LNCAP (cell line): ENCODE measurements around the gene DHRS13.

ENCODE experiments used
- TF ChIP-seq, protein P1 (sequence below): fragments of 450-650 bp; IDR thresholded peaks from 2 replicates; pipeline ENCODE4 v1.5.1; 2017; ENCODE audit warnings: mild to moderate bottlenecking

The DHRS13 gene

DNA sequence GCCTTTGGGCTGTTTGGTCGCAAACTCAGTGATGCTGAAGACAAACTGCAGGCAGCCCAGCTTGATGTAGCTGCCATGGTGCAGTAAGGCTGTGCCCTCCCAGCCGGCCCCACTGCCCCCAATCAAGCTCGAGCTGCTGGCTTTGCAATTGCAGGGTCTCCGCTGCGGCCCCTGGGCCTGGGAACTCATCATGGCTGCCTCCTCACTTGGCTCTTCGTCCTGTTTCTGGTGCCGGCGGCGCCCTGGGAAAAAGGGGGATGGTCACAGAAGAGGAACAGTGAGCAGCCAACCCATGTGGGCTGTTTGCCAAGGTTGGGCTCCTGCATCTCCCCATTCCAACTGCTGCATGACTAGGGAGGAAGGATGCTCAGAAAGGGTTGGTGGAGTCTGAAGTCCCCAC, 3.4 kb upstream of the DHRS13 start:
- TF ChIP-seq, protein P1, sequence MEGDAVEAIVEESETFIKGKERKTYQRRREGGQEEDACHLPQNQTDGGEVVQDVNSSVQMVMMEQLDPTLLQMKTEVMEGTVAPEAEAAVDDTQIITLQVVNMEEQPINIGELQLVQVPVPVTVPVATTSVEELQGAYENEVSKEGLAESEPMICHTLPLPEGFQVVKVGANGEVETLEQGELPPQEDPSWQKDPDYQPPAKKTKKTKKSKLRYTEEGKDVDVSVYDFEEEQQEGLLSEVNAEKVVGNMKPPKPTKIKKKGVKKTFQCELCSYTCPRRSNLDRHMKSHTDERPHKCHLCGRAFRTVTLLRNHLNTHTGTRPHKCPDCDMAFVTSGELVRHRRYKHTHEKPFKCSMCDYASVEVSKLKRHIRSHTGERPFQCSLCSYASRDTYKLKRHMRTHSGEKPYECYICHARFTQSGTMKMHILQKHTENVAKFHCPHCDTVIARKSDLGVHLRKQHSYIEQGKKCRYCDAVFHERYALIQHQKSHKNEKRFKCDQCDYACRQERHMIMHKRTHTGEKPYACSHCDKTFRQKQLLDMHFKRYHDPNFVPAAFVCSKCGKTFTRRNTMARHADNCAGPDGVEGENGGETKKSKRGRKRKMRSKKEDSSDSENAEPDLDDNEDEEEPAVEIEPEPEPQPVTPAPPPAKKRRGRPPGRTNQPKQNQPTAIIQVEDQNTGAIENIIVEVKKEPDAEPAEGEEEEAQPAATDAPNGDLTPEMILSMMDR = no peak

DNA sequence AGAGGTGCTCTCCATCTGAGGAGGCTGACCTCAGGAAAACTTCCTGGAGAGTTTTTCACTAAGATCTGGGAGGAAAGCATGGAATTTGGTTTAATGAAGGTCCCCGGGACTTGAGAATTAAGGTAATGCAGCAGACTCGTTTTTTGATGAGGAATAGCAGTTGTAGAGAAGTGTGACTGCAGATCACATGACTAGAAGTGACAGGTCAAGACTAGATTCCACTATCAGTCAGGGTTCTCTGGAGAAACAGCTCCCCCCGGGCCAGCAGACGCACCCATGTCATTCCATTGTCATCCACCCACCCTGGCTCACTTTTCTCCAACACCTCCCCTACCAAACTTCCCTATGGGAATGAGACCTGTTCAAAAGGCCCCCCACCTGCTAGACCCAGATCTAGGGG, 1.9 kb upstream of the DHRS13 start:
- TF ChIP-seq, protein P1 = no peak

DNA sequence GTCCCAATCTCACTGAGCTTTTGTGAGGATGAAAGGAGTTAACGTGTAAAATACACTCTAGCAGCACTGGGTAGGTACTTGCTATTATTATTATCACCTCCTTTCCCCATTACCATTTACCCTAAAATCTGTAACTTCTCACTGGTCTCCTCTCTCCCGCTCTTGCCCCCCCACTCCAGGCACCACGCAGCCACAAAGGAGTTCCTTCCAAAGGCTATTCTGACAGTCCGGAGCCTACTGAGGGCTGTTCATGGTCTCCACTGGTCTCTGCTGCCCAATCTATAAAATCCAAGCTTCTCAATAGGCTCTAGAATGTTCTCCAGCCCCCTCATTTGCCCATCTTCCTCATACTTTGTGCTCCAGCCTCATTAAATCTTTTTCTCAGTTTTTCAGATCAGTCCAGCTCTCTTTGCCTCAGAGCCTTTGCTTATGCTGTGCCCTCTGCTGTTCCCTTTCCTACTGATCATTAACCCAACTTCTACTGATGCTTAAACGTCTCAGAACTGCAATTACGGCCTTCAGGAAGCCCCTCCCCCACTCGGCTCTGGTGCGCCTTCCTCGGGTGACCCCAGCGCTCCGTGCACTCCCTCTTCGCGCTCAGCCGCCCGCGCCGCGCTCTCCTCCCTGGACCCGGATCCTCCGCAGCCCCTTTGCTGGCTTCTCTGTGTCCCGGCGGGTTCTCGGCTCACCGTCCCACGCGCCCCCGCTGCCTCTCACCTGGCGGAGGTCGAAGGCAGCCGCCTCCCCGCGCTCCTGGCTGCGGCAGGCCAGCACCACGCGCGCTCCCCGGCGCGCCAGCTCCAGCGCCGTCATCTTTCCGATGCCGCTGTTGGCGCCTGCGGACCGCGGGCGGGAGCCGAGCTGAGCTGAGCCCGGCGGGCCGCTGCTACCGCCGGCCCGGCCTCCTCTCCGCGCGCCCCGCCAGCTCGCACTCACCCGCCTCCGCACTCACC, 737 bp downstream of the DHRS13 start:
- TF ChIP-seq, protein P1 = no peak

DNA sequence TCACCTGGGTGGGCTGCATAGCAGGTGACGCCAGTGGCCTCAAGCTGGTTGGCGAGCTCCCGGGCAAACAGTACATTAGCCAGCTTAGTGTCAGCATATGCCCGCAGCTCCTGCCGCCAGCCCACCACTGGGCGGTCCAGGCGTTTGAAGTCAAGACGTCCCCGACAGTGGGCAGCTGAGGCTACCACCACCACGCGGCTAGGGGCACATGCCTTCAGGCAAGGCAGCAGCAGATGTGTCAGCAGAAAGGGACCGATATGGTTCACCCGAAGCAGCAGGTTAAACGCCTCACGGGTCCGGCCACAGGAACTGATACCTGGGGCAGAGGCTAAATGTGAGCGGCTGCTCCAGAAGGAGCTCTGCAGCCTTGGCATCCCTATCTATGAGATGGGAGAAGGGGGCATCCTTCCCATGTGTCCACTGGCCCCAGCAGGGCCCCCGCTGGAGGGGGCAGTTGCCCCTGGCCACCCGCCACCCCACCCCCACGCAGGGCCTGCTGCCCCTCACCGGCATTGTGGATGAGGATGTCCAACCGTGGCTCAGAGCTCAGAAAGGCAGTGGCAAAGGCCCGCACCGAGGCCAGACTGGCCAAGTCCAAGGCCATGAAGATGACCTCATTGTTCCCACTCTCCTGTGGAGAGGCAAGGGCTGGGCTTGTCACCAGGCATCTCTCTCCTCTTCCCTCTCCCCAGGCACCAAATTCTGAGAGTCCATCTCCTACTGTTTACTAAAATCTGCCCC, 1.7 kb downstream of the DHRS13 start:
- TF ChIP-seq, protein P1 = no peak

DNA sequence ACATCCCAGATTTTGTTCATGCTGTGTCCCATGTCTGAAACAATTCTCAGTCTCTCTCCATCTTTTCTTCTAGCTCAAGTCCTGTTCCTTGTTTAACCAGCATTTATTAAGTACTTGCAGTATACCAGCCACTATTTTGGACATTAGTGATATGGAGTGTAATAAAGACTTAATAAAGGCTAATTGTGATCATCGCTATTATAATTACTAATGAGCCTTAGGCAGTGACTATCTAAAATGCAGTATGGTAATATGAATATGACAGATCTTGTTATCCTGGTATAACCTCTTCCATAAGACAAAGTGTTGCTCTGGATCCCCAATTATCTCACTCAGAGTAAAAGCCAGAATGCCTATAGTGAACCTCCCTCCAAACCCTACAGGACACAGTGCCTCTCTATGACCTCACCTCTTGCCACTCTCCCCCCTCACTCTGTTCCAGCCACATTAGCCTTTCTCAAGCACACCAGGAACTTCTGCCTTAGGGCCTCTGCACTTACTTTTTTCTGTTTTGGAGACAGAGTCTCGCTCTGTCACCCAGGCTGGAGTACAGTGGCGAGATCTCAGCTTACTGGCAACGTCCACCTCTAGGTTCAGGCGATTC, 3.6 kb downstream of the DHRS13 start:
- TF ChIP-seq, protein P1 = no peak

DNA sequence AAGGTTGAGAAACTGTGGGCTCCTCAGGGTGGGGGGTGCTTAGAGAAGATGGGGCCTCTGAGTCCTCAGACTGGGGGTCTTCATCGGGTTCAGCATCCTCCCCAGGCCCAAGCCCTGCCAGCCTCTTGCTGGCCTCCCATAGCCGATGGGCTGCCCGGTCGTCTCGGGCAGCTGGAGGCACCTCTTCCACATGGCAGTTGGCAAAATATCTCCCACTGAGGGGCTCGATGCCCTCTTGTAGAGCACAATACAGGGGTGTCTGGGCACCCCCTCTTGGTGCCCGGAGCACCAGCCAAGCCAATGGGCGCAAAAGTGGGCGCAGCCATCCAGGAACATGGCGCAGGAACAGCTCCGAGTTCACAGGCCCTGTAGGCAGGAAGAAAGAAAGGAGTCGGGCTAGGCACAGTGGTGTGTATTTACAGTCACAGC, 4.3 kb downstream of the DHRS13 start:
- TF ChIP-seq, protein P1 = no peak

DNA sequence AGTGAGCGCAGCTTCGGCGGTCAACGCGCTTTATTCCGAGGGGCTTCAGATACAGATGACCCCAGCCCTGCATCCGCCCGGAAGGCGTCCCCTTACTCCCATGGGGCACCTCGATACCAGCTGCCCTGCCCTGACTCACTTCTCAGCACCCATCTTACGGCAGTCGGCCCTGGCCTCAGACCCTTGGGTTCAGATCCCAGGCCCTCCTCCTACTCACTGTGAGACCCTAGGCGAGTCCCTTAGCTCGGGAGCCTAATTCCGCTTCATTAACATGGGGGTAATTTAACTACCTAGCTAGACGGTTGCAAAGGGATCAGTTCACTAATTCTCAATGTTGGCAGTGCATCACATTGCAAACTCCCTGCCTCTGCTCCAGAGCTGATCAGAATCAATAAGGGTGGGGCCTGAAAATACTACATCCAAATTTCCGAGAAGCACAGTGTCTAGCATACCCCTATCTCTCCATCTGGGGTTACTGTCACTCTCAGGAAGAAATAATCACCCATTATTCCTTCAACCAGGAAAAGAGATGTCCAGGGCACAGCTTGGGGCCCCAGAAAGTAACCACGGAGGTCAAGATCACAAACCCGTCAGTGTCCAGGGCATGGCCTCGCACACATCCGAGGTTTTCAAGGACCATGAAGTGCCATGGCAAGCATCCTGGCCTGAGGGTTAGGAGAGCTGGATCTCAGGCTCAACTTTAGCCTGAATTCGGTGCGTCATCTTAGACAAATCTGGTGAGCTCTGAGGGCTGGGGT, 4.9 kb downstream of the DHRS13 start:
- TF ChIP-seq, protein P1 = no peak
